Esophagus squamous epithelium (tissue), 5 donors: Measurements from ENCODE around the gene IFT25. TPM values are rescaled to one million over a fixed set of nuclear protein-coding genes. Genes with fewer than 3 reads are reported as not detected.

Experiments used
- DNase-seq: peaks from one replicate; lab custom pipeline; 2025; lab: John Stamatoyannopoulos, UW
- H3K27ac ChIP-seq, 4 donors: fragments of 200-600 bp; sonication (generic); one replicate each; pipeline ENCODE4 v1.5.1; 2016 to 2019; ENCODE audit warnings: mild to moderate bottlenecking in 1 of 4
- H3K27me3 ChIP-seq, 4 donors: fragments of 200-600 bp; sonication (generic); 1 replicate in 3 of 4; 2 replicates in 1 of 4; pipeline versions ENCODE4 v1.5.1 to v1.6.0; 2017 to 2021; ENCODE audit warnings: antibody characterized with exemption in 1 of 4
- H3K36me3 ChIP-seq, 3 donors: fragments of 200-600 bp; sonication (generic); one replicate each; pipeline ENCODE4 v1.5.1; 2016 to 2019
- H3K4me1 ChIP-seq, 3 donors: fragments of 200-600 bp; sonication (generic); one replicate each; pipeline ENCODE4 v1.5.1; 2017 to 2019
- H3K4me3 ChIP-seq, 4 donors: fragments of 200-600 bp; sonication (generic); 1 replicate in 3 of 4; 2 replicates in 1 of 4; pipeline ENCODE4 v1.5.1; 2016 to 2019; ENCODE audit warnings: mild to moderate bottlenecking in 2 of 4, moderate library complexity in 1 of 4
- H3K9me3 ChIP-seq, 3 donors: fragments of 200-600 bp; sonication (generic); one replicate each; pipeline ENCODE4 v1.5.1; 2016 to 2019
- POLR2A ChIP-seq, 4 donors: fragments of 450-650 bp; IDR thresholded peaks; one replicate each; pipeline ENCODE4 v1.6.1; 2017; ENCODE audit warnings: antibody characterized with exemption in 4 of 4, mild to moderate bottlenecking in 4 of 4, moderate library complexity in 3 of 4
- WGBS, 2 donors: methylation state at CpG; one replicate each; pipeline ENCODE4 v1.1.5; 2018; 5-methylcytosine and 5-hydroxymethylcytosine counted together
- intact Hi-C: fragments of 100-400 bp; cut with DNase I; formaldehyde crosslinking; loops from one replicate; pipeline ENCODE4 v1.15.0; 2022
- total RNA-seq, 4 donors: library from RNA; depleted of rRNA; stranded (reverse); fragments of >200 nt; gene quantifications; one replicate each; pipeline ENCODE4 v1.1.0, GENCODE V29; 2016
- TF ChIP-seq, protein P1 (sequence below), 6 experiments: fragments of 450-650 bp in 4 of 6; fragments of 200-600 bp in 2 of 6; sonication (generic) in 2 of 6; IDR thresholded peaks; one replicate each; pipeline ENCODE4 v1.5.1; 2016 to 2019; ENCODE audit warnings: antibody characterized with exemption in 6 of 6, mild to moderate bottlenecking in 4 of 6, moderate library complexity in 4 of 6
- donor health status: DM: yes; HTN: yes; CAD: no.

Gene IFT25
- total RNA-seq, 4 donors from 2014 or later = 11.7 to 24.6 (median 17.1) TPM

DNA sequence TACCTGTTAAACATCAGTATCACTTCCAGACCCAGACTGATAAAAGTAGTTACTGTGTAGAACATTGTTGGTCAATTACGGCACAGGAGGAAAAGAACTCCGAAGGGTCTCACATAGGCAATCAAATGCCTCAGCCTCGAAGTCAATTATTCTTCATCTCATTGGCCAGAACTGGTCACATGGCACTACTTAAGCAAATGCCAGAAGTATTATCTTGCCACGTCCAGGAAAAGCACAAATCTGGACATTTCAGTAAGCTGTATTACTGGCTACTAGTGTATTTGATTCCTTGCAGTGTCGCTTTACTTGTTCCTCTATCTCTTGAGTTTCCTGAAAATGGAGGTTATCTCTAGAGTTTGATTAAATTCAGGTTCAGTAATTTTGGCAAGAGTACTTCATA is 27.2 kb downstream of the IFT25 start:
- no peaks in the 10 kb centered on the region for H3K9me3 ChIP-seq
- TF ChIP-seq, protein P1, sequence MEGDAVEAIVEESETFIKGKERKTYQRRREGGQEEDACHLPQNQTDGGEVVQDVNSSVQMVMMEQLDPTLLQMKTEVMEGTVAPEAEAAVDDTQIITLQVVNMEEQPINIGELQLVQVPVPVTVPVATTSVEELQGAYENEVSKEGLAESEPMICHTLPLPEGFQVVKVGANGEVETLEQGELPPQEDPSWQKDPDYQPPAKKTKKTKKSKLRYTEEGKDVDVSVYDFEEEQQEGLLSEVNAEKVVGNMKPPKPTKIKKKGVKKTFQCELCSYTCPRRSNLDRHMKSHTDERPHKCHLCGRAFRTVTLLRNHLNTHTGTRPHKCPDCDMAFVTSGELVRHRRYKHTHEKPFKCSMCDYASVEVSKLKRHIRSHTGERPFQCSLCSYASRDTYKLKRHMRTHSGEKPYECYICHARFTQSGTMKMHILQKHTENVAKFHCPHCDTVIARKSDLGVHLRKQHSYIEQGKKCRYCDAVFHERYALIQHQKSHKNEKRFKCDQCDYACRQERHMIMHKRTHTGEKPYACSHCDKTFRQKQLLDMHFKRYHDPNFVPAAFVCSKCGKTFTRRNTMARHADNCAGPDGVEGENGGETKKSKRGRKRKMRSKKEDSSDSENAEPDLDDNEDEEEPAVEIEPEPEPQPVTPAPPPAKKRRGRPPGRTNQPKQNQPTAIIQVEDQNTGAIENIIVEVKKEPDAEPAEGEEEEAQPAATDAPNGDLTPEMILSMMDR (IDR thresholded peaks at IDR 0.05) = no peak
- TF ChIP-seq POLR2A (IDR thresholded peaks at IDR 0.05) = no peak
- no peak for DNase-seq
- WGBS, 2 donors = 82 to 91% methylated on average over 5 of the region's 5 CpGs
- intact Hi-C loops = no loop called here
- no peak overlapping the region for H3K27ac ChIP-seq
- H3K4me3 ChIP-seq = no peak overlapping the region
- peaks cover 0 to 10% (median 0%) of the 10 kb centered on the region in 3 donors for H3K4me1 ChIP-seq
- H3K36me3 ChIP-seq = peaks cover 0 to 64% (median 12%) of the 10 kb centered on the region in 3 donors
- no peaks in the 10 kb centered on the region for H3K27me3 ChIP-seq

DNA sequence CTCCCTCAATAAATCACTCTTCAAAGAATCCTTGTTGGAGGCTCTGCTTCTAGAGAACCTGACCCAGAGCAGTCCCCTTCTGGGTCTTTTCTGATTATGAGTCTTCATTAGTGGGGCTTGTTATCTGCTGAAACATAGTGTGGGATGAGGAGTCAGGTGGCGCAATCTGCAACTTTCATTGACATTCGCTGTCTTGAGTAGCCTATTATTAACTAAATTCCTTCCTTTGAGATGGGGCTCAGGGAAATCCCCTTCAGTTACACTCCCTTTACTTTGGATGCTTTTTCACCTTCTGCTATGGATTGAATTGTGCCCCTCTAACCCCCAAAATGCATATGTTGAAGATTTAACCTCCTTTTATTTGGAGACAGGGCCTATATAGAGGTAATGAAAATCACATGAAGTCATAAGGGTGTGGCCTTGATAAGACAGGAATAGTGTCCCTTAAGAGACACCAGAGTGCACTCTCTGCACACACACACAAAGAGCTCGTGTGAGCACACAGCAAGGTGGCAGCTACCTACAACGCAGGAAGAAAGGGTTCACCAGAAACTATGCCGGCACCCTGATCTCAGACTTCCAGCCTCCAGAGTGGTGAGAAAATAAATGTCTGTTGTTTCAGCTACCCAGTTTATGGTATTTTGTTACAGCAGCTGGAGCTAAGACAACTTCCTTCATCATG is 32.0 kb downstream of the IFT25 start:
- Histone ChIP-seq H3K27ac (no peak overlapping the region), H3K36me3 (peaks cover 0 to 34% (median 6%) of the 10 kb centered on the region in 3 donors), H3K9me3 (no peaks in the 10 kb centered on the region), H3K4me1 (no peaks in the 10 kb centered on the region), H3K4me3 (no peak overlapping the region), H3K27me3 (no peaks in the 10 kb centered on the region)
- intact Hi-C loops = no loop called here
- DNase-seq = no peak
- TF ChIP-seq, protein P1 (IDR thresholded peaks at IDR 0.05) = no peak
- no peak for TF ChIP-seq POLR2A (IDR thresholded peaks at IDR 0.05)
- WGBS, 2 donors = 85 to 95% methylated on average over 5 of the region's 5 CpGs

DNA sequence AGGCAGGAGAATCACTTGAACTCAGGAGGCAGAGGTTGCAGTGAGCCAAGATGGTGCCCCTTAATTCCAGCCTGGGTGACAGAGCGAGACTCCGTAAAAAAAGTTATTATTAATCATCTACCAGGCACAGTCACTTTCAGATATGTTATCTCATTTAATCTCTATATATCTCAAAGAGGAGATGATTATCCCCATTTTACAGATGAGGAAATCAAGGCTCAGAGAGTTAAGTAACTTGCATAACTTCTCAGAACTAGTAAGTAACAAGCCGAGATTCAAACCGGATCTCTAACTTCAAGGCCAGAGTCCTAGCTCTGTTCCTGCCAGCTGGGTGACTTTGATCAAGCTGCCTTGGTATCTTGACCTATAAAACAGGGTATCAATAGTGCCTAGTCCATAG is 34.1 kb downstream of the IFT25 start:
- Histone ChIP-seq H3K27ac (no peak overlapping the region), H3K27me3 (no peaks in the 10 kb centered on the region), H3K4me3 (no peak overlapping the region), H3K36me3 (peaks cover 0 to 27% (median 6%) of the 10 kb centered on the region in 3 donors), H3K4me1 (peaks cover 0 to 8% (median 0%) of the 10 kb centered on the region in 3 donors), H3K9me3 (no peaks in the 10 kb centered on the region)
- no peak for DNase-seq
- intact Hi-C loops = no loop called here
- WGBS, 2 donors = 93 to 98% methylated on average over 4 of the region's 4 CpGs
- TF ChIP-seq, protein P1 (IDR thresholded peaks at IDR 0.05) = no peak
- TF ChIP-seq POLR2A (IDR thresholded peaks at IDR 0.05) = no peak

DNA sequence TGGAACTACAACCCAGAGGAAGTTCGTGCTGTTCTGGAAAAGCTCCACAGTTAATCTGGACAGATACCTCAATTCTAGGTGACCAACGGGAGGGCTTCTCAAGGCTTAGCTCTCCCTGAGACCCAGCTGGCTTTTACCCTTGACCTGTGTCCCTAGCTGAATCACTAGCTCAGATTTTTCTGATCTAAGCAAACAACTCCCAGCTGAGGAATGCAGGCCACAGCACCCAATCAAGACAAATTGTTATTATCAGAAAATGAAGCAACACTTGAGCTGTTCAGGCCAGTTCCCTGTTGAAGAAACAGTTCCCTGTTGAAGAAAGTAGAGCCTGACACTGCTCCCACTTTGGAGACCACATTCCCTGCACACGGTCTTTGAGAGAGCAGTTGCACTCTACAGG is 35.6 kb downstream of the IFT25 start:
- Histone ChIP-seq H3K4me1 (peaks cover 0 to 8% (median 0%) of the 10 kb centered on the region in 3 donors), H3K27me3 (no peaks in the 10 kb centered on the region), H3K27ac (no peak overlapping the region), H3K36me3 (peaks cover 0 to 15% (median 0%) of the 10 kb centered on the region in 3 donors), H3K9me3 (no peaks in the 10 kb centered on the region), H3K4me3 (no peak overlapping the region)
- TF ChIP-seq, protein P1 (IDR thresholded peaks at IDR 0.05) = no peak
- TF ChIP-seq POLR2A (IDR thresholded peaks at IDR 0.05) = no peak
- WGBS, 2 donors = 60 to 88% methylated on average over 3 of the region's 3 CpGs
- no peak for DNase-seq
- intact Hi-C loops = no loop called here

DNA sequence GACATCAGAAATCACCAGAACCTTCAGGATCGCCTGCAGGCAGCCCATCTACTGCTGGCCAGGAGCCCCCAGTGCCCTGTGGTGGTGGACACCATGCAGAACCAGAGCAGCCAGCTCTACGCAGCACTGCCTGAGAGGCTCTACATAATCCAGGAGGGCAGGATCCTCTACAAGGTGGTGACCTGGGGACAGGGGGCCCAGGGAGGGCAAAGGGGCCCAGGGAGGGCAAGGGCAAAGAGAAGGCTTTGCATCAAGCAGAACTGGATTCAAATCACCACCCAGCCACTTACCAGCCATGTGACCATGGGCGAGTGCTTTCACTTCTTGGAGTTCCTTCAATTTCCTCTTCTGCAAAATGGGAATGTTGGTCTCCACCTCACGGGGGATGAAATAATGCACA is 39.4 kb downstream of the IFT25 start:
- 84 to 92% methylated on average over 2 to 3 of the region's 4 CpGs for WGBS, 2 donors
- H3K27ac ChIP-seq = no peak overlapping the region
- no peak for DNase-seq
- intact Hi-C loops = no loop called here
- H3K4me1 ChIP-seq = peaks cover 0 to 8% (median 0%) of the 10 kb centered on the region in 3 donors
- no peaks in the 10 kb centered on the region for H3K9me3 ChIP-seq
- no peaks in the 10 kb centered on the region for H3K27me3 ChIP-seq
- no peaks in the 10 kb centered on the region for H3K36me3 ChIP-seq
- TF ChIP-seq, protein P1 (IDR thresholded peaks at IDR 0.05) = no peak
- no peak for TF ChIP-seq POLR2A (IDR thresholded peaks at IDR 0.05)
- H3K4me3 ChIP-seq = no peak overlapping the region
